Kidney epithelial cell (primary cell): ENCODE results near the gene SLC25A21. TPM values are rescaled to one million over a fixed set of nuclear protein-coding genes. Genes with fewer than 3 reads are reported as not detected.
"Not testable (repeated sequence)": the region's sequence is repeated elsewhere in the genome, so short reads cannot be mapped to it uniquely, and the experiment has no call there.

Source experiments
- DNase-seq: peaks from one replicate; pipeline ENCODE4 v3.0.0-alpha.2; 2010; ENCODE audit warnings: low read depth
- H3K27me3 ChIP-seq: 2 replicates; pipeline ENCODE4 v1.6.0; 2011; ENCODE audit warnings: low read length; ENCODE audit not compliant: control insufficient read depth, insufficient read depth
- H3K36me3 ChIP-seq: 2 replicates; pipeline ENCODE4 v1.5.1; 2011; ENCODE audit warnings: low read length; ENCODE audit not compliant: control insufficient read depth, insufficient read depth
- H3K4me3 ChIP-seq: 2 replicates; pipeline ENCODE4 v1.5.1; 2011; ENCODE audit warnings: low read depth, mild to moderate bottlenecking, control low read depth, low read length
- CTCF ChIP-seq: IDR thresholded peaks from 2 replicates; pipeline ENCODE4 v1.5.1; 2011; ENCODE audit warnings: mild to moderate bottlenecking, moderate library complexity, low read length, control low read depth, inconsistent platforms; ENCODE audit not compliant: insufficient read depth, poor library complexity, severe bottlenecking
- total RNA-seq: library from RNA; depleted of rRNA; stranded (reverse); fragments of >200 nt; gene quantifications from 2 replicates; pipeline ENCODE4 v1.2.3, GENCODE V29; 2015

Gene SLC25A21
- total RNA-seq, 1 donor from 2014 or later: 2.1 TPM

GRCh38 chr14:37197421-37198272 is 25.2 kb upstream of the SLC25A21 start, which contains the start of gene MIPOL1:
MIPOL1 (plus strand) TSS chr14:37197937; CDS start chr14:37247889, 49,952 bp downstream.
- Histone ChIP-seq H3K36me3 (no peaks in the 10 kb centered on the region), H3K27me3 (no peaks in the 10 kb centered on the region)

GRCh38 chr14:37196604-37197420 is 24.4 kb upstream of the SLC25A21 start:
- TF ChIP-seq CTCF: no peak
- no peak for DNase-seq
- no peaks in the 10 kb centered on the region for H3K27me3 ChIP-seq
- no peaks in the 10 kb centered on the region for H3K36me3 ChIP-seq
- peak overlapping the region; percentile 55 for H3K4me3 ChIP-seq

More at GRCh38 chr14:37197421-37198272, 25.2 kb upstream of the SLC25A21 start, which contains the start of gene MIPOL1:
- peak within 1 kb of the TSS; percentile 55 for H3K4me3 ChIP-seq
- peak; percentile 61 for DNase-seq
- peak; percentile 39 for TF ChIP-seq CTCF

- no peak for DNase-seq
- no peak overlapping the region for H3K4me3 ChIP-seq
Observed at GRCh38 chr14:37195327-37195726, 22.9 kb upstream of the SLC25A21 start.

GRCh38 chr14:37194698-37195097 is 22.3 kb upstream of the SLC25A21 start:
- Histone ChIP-seq H3K4me3 (no peak overlapping the region), H3K27me3 (no peaks in the 10 kb centered on the region), H3K36me3 (no peaks in the 10 kb centered on the region)
- no peak for TF ChIP-seq CTCF
- DNase-seq: no peak

More at GRCh38 chr14:37195327-37195726, 22.9 kb upstream of the SLC25A21 start:
- no peak for TF ChIP-seq CTCF
- no peaks in the 10 kb centered on the region for H3K36me3 ChIP-seq
- H3K27me3 ChIP-seq: no peaks in the 10 kb centered on the region

- H3K27me3 ChIP-seq, H3K4me3 ChIP-seq, DNase-seq, H3K36me3 ChIP-seq: not testable (repeated sequence)
Observed at GRCh38 chr14:37189733-37190132, 17.3 kb upstream of the SLC25A21 start.

GRCh38 chr14:37187840-37188577 is 15.6 kb upstream of the SLC25A21 start:
- H3K36me3 ChIP-seq, DNase-seq, H3K4me3 ChIP-seq, H3K27me3 ChIP-seq: not testable (repeated sequence)
